IPS-15b (cell line): ENCODE data around the gene SPIB.
A peak's percentile ranks its signal among the peaks of the same experiment; 100 is the strongest.

Experiments used
- H3K27me3 ChIP-seq: one replicate; pipeline ENCODE4 v1.6.1; 2013; ENCODE audit warnings: low read length; ENCODE audit not compliant: control insufficient read depth, insufficient read depth
- H3K36me3 ChIP-seq: one replicate; pipeline ENCODE4 v1.6.1; 2013; ENCODE audit warnings: low read length; ENCODE audit not compliant: control insufficient read depth, insufficient read depth
- H3K4me1 ChIP-seq: one replicate; pipeline ENCODE4 v1.6.1; 2013; ENCODE audit warnings: mild to moderate bottlenecking, low read length; ENCODE audit not compliant: control insufficient read depth, insufficient read depth
- H3K4me3 ChIP-seq: one replicate; pipeline ENCODE4 v1.5.1; 2013; ENCODE audit warnings: low read depth, low read length
- H3K9ac ChIP-seq: one replicate; pipeline ENCODE4 v1.6.1; 2013; ENCODE audit warnings: low read depth, mild to moderate bottlenecking, low read length
- H3K9me3 ChIP-seq: one replicate; pipeline ENCODE4 v1.6.1; 2013; ENCODE audit warnings: mild to moderate bottlenecking, low read length; ENCODE audit not compliant: control insufficient read depth, insufficient read depth

Gene SPIB

DNA sequence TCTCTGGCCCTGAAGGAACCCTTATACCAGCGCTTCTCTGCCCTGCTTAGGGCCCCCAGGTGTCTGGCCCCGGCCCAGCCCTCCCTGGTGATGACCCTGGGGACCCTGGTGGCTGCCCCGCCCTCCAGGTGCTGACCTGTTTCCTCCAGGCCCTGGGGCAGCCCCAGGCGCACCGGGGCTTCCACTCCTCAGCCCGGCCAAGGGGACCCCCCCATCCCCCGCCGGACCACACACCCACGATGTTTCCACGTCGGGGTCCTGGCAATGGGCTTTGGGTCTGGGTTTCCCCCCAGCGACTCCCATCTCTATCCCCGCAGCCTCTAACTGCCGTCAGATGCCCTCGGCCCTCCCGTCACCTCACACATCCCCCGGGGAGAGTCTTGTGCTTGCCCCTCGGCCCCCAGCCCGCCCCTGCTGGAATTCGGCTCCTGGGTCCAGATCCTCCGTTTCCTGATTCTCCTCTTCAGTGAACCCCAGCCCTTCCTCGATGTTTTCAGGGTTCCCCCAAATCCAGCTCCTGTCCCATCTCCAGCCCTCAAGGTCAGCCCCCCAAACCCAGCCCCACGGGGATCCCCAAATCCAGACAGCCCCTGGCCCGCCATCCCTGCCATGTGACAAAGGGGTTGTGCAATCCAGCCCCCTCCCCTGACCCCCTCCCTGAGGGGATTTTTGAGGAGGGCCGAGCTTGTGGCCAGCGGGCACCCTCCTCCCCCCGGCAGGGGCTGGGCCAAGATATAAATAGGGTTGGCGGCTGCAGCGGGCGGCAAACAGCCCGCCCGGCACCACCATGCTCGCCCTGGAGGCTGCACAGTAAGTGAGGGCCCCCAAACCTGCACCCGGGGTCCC, at the start of gene SPIB:
SPIB (plus strand) TSS at position 763 of the 846 bp plus-strand sequence; CDS start at position 788, 25 bp downstream.
- H3K36me3 ChIP-seq, result peaks cover 21% of the 10 kb centered on the region
- H3K4me1 ChIP-seq, result peaks cover 3% of the 10 kb centered on the region
- peak within 1 kb of the TSS; percentile 24 for H3K9ac ChIP-seq
- no peaks in the 10 kb centered on the region for H3K27me3 ChIP-seq
- peak within 1 kb of the TSS; percentile 96 for H3K4me3 ChIP-seq
- no peaks in the 10 kb centered on the region for H3K9me3 ChIP-seq

- H3K27me3 ChIP-seq, result no peaks in the 10 kb centered on the region
- no peak overlapping the region for H3K4me3 ChIP-seq
- no peaks in the 10 kb centered on the region for H3K36me3 ChIP-seq
- H3K9me3 ChIP-seq, result no peaks in the 10 kb centered on the region
- H3K9ac ChIP-seq, result no peak overlapping the region
- no peaks in the 10 kb centered on the region for H3K4me1 ChIP-seq
Observed at GRCh38 chr19:50371914-50372475, 46.7 kb upstream of the SPIB start.

DNA sequence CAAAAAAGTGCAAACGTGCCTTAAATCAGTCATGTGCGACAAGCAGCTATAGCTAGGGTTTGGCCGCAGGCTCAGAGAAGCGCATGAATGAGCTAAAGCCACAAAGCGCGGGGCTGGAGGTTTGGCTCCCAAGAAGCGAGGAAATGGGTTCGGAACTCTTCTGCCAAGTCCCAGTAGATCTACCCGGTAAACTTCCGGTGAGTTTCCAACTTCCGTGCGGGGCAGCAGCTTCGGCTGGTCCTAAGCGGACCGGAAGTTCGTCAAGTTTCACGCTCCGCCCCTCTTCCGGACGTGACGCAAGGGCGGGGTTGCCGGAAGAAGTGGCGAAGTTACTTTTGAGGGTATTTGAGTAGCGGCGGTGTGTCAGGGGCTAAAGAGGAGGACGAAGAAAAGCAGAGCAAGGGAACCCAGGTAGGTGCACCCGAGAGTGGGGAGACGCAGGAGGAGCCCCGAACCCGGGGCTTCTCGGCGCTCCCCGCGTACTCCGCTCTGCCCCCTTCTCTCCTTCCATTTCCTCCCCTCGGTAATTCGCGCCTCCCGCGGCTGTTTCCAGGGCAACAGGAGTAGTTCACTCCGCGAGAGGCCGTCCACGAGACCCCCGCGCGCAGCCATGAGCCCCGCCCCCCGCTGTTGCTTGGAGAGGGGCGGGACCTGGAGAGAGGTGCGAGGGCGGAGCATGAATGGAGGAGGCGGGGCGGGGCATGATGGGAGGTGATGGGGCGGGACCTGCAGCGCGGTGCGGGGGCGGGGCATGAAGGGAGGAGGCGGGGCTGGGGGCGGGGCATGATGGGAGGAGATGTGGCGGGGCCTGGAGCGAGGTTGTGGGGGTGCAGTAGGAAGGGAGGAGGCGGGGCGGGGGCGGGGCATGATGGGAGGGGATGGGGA, 42.3 kb upstream of the SPIB start, which contains the start of gene NR1H2:
NR1H2 (plus strand) TSS at position 292 of the 885 bp plus-strand sequence. CDS start 1,149 bp downstream, outside the sequence.
- no peaks in the 10 kb centered on the region for H3K4me1 ChIP-seq
- H3K9ac ChIP-seq, result peak within 1 kb of the TSS; percentile 97
- H3K27me3 ChIP-seq, result no peaks in the 10 kb centered on the region

DNA sequence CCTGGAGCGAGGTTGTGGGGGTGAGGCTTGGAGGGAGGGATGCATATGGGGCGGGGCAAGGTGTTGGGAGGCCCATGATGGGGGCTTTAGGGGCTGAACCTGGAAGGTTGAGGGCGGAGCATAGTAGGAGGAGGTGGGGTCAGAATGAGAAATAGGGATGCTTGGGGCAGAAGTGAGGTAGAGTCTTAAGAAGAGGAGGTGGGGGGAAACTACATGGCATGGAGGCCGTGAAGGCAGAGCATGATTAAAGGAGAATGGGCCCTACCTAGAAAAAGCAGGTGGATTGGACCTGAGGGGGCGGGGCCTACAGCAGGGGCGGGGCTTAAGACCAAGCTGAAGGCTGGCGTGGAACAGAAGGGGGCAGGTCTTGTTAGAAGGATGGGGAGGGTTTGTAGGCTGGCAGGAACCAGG, 41.7 kb upstream of the SPIB start:
- no peaks in the 10 kb centered on the region for H3K4me1 ChIP-seq
- peak overlapping the region; percentile 39 for H3K4me3 ChIP-seq
- no peak overlapping the region for H3K9ac ChIP-seq
- H3K27me3 ChIP-seq, result no peaks in the 10 kb centered on the region
- H3K9me3 ChIP-seq, result no peaks in the 10 kb centered on the region
- peaks cover 42% of the 10 kb centered on the region for H3K36me3 ChIP-seq

More for the DNA sequence above, 42.3 kb upstream of the SPIB start, which contains the start of gene NR1H2:
- H3K9me3 ChIP-seq, result no peaks in the 10 kb centered on the region
- H3K4me3 ChIP-seq, result peak within 1 kb of the TSS; percentile 99
- H3K36me3 ChIP-seq, result peaks cover 37% of the 10 kb centered on the region

DNA sequence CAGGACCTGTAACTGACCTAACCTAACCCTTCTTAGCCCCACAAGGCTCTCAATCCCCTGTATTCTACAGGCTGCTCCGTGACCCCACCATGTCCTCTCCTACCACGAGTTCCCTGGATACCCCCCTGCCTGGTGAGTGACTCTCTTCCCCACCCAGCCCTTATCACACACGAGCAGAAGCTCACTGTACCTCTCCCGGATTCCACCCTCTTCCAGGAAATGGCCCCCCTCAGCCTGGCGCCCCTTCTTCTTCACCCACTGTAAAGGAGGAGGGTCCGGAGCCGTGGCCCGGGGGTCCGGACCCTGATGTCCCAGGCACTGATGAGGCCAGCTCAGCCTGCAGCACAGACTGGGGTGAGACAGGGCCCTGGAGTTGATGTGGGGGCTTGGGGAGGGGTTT, 41.2 kb upstream of the SPIB start:
- Histone ChIP-seq H3K9ac (no peak overlapping the region), H3K27me3 (no peaks in the 10 kb centered on the region)

DNA sequence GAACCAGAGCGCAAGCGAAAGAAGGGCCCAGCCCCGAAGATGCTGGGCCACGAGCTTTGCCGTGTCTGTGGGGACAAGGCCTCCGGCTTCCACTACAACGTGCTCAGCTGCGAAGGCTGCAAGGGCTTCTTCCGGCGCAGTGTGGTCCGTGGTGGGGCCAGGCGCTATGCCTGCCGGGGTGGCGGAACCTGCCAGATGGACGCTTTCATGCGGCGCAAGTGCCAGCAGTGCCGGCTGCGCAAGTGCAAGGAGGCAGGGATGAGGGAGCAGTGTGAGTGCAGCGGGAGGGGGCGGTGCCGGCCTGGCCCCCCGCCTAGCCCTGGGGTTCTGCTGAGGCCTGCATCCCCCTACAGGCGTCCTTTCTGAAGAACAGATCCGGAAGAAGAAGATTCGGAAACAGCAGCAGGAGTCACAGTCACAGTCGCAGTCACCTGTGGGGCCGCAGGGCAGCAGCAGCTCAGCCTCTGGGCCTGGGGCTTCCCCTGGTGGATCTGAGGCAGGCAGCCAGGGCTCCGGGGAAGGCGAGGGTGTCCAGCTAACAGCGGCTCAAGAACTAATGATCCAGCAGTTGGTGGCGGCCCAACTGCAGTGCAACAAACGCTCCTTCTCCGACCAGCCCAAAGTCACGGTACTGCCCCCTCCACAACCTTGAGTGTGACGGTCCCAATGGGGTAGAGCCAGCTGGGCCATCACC, 40.4 kb upstream of the SPIB start:
- Histone ChIP-seq H3K4me3 (no peak overlapping the region), H3K27me3 (no peaks in the 10 kb centered on the region), H3K36me3 (peaks cover 44% of the 10 kb centered on the region)

More for the DNA sequence above, 41.2 kb upstream of the SPIB start:
- Histone ChIP-seq H3K4me3 (peak overlapping the region; percentile 39), H3K36me3 (peaks cover 44% of the 10 kb centered on the region), H3K9me3 (no peaks in the 10 kb centered on the region), H3K4me1 (no peaks in the 10 kb centered on the region)

GRCh38 chr19:50378863-50379236, 39.9 kb upstream of the SPIB start:
- no peak overlapping the region for H3K9ac ChIP-seq
- no peaks in the 10 kb centered on the region for H3K4me1 ChIP-seq
- H3K27me3 ChIP-seq, result no peaks in the 10 kb centered on the region
- H3K9me3 ChIP-seq, result no peaks in the 10 kb centered on the region
- peaks cover 44% of the 10 kb centered on the region for H3K36me3 ChIP-seq
- H3K4me3 ChIP-seq, result no peak overlapping the region

More for the DNA sequence above, 40.4 kb upstream of the SPIB start:
- H3K4me1 ChIP-seq, result no peaks in the 10 kb centered on the region
- H3K9me3 ChIP-seq, result no peaks in the 10 kb centered on the region
- no peak overlapping the region for H3K9ac ChIP-seq

DNA sequence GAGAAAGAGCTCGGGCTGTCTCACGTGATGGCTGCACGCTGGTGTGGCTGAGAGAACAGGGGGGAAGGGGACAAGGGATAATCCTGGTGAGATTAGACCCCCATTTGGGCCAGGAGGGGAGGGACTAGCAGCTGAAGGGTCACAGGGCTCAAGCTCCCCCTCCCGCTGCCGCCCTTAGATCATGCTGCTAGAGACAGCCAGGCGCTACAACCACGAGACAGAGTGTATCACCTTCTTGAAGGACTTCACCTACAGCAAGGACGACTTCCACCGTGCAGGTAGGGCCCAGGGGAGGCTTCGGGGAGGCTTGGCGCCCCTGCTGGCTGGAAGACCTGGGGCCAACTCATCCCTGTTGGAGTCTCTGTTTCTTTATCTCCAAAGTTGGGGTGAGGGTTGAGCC, 39.1 kb upstream of the SPIB start:
- peaks cover 44% of the 10 kb centered on the region for H3K36me3 ChIP-seq

GRCh38 chr19:50380137-50380536, 38.6 kb upstream of the SPIB start:
- Histone ChIP-seq H3K27me3 (no peaks in the 10 kb centered on the region), H3K4me1 (no peaks in the 10 kb centered on the region), H3K9ac (no peak overlapping the region), H3K4me3 (no peak overlapping the region), H3K9me3 (no peaks in the 10 kb centered on the region), H3K36me3 (peaks cover 44% of the 10 kb centered on the region)

More for the DNA sequence above, 39.1 kb upstream of the SPIB start:
- Histone ChIP-seq H3K9me3 (no peaks in the 10 kb centered on the region), H3K4me3 (no peak overlapping the region), H3K27me3 (no peaks in the 10 kb centered on the region), H3K9ac (no peak overlapping the region), H3K4me1 (no peaks in the 10 kb centered on the region)

GRCh38 chr19:50380751-50381151, 38.0 kb upstream of the SPIB start:
- no peaks in the 10 kb centered on the region for H3K27me3 ChIP-seq
- H3K9ac ChIP-seq, result no peak overlapping the region
- no peaks in the 10 kb centered on the region for H3K9me3 ChIP-seq
- H3K4me1 ChIP-seq, result no peaks in the 10 kb centered on the region
- no peak overlapping the region for H3K4me3 ChIP-seq
- peaks cover 47% of the 10 kb centered on the region for H3K36me3 ChIP-seq
